DMS 273 (cell line): ENCODE measurements around the gene YBX1.
"Not testable (repeated sequence)": the region's sequence is repeated elsewhere in the genome, so short reads cannot be mapped to it uniquely, and the experiment has no call there.

ENCODE experiments used
- DNase-seq: peaks from one replicate; lab custom pipeline; 2025; ENCODE audit not compliant: unreplicated experiment; lab: John Stamatoyannopoulos, UW

Gene YBX1

GRCh38 chr1:42746436-42747105, 64.4 kb downstream of the YBX1 start:
- no peak for DNase-seq

- peak; percentile 73 for DNase-seq
These were observed 64.9 kb downstream of the YBX1 start for GRCh38 chr1:42747125-42747524.

- no peak for DNase-seq
These were observed 65.8 kb downstream of the YBX1 start for GRCh38 chr1:42748021-42748420.

GRCh38 chr1:42748461-42749410, 66.5 kb downstream of the YBX1 start:
- no peak for DNase-seq

- no peak for DNase-seq
These were observed 67.8 kb downstream of the YBX1 start for GRCh38 chr1:42750041-42750440.

- not testable (repeated sequence) for DNase-seq
These were observed 69.4 kb downstream of the YBX1 start for GRCh38 chr1:42751511-42752070.

GRCh38 chr1:42752284-42752683, 70.1 kb downstream of the YBX1 start:
- no peak for DNase-seq

- no peak for DNase-seq
These were observed 70.9 kb downstream of the YBX1 start for GRCh38 chr1:42753070-42753469.
